Choroid plexus epithelial cell (primary cell): ENCODE data around the gene NMNAT1.
"Not testable (repeated sequence)": the region's sequence is repeated elsewhere in the genome, so short reads cannot be mapped to it uniquely, and the experiment has no call there.

Source experiments
- DNase-seq: peaks from one replicate; pipeline ENCODE4 v3.0.0-alpha.2; 2010; ENCODE audit warnings: low read depth
- H3K4me3 ChIP-seq: 2 replicates; pipeline ENCODE4 v1.5.1; 2011; ENCODE audit warnings: low read depth, mild to moderate bottlenecking, control low read depth, low read length, moderate library complexity
- TF ChIP-seq, protein P1 (sequence below): conservative IDR thresholded peaks from 2 replicates; pipeline ENCODE4 v1.5.1; 2011; ENCODE audit warnings: low read depth, mild to moderate bottlenecking, control low read depth, inconsistent platforms, low read length, moderate library complexity

NMNAT1 gene

DNA sequence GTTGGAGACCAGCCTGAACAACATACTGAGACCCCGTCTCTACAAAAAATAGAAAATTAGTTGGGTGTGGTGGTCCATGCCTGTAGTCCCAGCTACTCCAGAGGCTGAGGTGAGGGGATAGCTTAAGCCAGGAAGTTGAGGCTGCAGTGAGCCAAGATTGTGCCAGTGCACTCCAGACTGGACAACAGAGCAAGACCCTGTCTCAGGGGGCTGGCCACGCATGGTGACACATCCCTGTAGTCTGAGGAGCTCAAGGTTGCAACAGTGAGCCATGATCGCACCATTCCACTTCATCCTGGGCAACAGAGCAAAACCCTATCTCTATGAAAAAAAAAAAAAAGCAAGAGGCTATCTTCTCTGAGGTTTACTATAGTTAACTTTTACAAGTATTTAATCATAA is 76.8 kb downstream of the NMNAT1 start:
- DNase-seq, result no peak
- no peak overlapping the region for H3K4me3 ChIP-seq
- TF ChIP-seq, protein P1, sequence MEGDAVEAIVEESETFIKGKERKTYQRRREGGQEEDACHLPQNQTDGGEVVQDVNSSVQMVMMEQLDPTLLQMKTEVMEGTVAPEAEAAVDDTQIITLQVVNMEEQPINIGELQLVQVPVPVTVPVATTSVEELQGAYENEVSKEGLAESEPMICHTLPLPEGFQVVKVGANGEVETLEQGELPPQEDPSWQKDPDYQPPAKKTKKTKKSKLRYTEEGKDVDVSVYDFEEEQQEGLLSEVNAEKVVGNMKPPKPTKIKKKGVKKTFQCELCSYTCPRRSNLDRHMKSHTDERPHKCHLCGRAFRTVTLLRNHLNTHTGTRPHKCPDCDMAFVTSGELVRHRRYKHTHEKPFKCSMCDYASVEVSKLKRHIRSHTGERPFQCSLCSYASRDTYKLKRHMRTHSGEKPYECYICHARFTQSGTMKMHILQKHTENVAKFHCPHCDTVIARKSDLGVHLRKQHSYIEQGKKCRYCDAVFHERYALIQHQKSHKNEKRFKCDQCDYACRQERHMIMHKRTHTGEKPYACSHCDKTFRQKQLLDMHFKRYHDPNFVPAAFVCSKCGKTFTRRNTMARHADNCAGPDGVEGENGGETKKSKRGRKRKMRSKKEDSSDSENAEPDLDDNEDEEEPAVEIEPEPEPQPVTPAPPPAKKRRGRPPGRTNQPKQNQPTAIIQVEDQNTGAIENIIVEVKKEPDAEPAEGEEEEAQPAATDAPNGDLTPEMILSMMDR, result no peak

DNA sequence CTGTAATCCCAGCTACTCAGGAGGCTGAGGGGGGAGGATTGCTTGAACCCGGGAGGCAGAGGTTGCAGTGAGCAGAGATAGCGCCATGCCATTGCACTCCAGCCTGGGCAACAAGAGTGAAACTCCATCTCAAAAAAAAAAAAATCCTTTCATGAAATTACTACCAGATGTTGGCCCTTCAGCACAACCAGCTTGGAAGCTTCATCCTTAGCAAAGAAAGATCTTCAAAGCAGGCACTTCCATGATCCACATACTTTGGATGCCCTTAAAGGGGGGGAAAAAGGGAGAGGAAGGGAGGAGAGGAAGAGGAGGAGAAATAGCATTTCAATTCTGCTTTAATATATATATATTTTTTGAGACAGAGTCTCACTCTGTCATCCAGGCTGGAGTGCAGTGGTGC is 77.4 kb downstream of the NMNAT1 start:
- not testable (repeated sequence) for H3K4me3 ChIP-seq, DNase-seq

DNA sequence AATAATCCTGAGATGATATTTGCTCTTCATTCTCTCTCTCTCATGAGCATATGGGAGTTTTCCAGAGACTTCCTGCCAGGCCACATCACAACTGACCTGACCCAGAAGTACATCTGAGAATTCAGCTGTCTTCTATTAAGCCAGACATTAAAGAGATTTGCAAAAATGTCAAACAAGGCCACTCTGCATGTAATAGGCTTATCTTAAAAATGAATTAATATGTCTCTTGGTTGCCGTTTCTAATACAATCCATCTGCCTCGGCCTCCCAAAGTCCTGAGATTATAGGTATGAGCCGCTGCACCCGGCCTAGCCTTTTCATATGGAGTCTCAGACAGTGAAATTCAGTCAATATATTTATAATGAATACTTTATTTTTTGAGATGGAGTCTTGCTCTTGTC is 78.7 kb downstream of the NMNAT1 start:
- DNase-seq, H3K4me3 ChIP-seq: not testable (repeated sequence)

DNA sequence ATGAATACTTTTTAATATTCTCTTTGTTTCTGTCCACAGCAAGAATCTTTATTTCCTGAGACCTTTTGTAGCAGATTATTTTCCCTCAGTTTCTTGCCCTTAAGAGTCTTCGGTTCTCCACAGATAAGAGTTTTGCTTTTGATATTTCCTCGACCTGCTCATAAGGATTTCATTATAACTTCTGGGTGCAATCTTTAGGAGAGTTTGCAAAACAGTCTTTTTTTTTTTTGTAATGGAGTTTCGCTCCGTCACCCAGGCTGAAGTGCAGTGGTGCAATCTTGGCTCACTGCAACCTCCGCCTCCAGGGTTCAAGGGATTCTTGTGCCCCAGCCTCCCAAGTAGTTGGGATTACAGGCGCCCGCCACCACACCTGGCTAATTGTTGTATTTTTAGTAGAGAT is 79.4 kb downstream of the NMNAT1 start:
- TF ChIP-seq, protein P1, result no peak
- no peak overlapping the region for H3K4me3 ChIP-seq
- DNase-seq, result no peak

DNA sequence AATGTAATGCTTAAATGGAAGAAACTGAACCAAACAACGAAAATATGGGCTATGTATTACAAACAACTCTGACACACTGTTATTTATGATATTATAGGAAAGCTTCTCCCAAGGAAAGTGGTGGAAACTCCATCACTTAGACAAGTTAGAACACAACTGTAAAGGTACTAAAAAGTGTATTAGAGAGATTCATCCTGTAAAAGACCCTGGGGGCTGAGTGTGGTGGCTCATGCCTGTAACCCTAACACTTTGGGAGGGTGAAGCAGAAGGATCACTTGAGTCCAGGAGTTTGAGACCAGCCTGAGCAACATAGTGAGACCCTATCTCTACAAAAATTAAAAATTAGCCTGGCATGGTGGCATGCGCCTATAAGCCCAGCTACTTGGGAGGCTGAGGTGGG is 82.1 kb downstream of the NMNAT1 start:
- DNase-seq, result no peak
- H3K4me3 ChIP-seq, result no peak overlapping the region
- TF ChIP-seq, protein P1, result no peak

DNA sequence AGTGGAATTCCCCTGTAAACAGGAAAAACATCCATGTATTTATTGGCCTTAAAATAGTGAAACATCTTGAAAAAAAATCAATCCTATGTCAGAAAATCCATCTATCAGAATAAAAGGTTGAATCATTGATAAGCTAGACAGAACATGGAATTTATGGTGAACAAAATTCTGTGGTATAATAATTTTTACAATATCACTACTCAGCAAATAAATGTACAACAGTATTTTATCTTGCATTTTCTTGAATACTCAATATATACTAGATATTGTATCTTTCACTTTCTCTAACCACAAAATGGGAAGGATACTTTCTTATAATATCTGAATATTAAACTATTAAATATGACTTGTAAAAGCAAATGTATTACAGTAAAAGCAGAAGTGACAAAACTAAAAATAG is 83.8 kb downstream of the NMNAT1 start:
- H3K4me3 ChIP-seq, result no peak overlapping the region
- TF ChIP-seq, protein P1, result no peak
- DNase-seq, result no peak

DNA sequence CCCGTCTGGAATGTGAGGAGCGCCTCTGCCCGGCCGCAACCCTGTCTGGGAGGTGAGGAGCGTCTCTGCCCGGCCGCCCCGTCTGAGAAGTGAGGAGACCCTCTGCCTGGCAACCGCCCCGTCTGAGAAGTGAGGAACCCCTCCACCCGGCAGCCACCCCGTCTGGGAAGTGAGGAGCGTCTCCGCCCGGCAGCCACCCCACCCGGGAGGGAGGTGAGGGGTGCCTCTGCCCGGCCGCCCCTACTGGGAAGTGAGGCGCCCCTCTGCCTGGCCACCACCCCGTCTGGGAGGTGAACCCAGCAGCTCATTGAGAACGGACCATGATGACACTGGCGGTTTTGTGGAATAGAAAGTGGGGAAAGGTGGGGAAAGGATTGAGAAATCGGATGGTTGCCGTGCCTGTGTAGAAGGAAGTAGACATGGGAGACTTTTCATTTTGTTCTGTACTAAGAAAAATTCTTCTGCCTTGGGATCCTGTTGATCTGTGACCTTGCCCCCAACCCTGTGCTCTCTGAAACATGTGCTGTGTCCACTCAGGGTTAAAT is 85.8 kb downstream of the NMNAT1 start:
- DNase-seq, H3K4me3 ChIP-seq: not testable (repeated sequence)

DNA sequence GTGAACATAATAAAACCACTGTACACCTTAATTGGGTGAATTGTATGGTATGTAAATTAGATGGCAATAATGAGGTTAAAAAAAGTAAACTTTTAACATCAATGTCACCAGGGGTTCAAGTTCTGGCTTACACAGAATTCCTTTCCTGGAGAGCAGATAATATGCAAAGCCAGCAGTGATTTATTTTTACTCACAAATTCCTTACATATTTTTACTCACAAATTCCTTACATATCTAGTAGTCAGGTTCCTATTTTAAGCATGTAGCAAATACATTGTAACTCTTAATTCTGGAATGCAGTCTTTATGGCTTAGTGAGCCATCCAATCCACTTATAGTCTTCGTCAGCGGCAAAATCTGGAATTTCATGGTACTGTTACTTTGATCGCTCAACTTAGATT is 88.2 kb downstream of the NMNAT1 start:
- no peak overlapping the region for H3K4me3 ChIP-seq
- peak; percentile 67 for DNase-seq
- TF ChIP-seq, protein P1, result no peak

DNA sequence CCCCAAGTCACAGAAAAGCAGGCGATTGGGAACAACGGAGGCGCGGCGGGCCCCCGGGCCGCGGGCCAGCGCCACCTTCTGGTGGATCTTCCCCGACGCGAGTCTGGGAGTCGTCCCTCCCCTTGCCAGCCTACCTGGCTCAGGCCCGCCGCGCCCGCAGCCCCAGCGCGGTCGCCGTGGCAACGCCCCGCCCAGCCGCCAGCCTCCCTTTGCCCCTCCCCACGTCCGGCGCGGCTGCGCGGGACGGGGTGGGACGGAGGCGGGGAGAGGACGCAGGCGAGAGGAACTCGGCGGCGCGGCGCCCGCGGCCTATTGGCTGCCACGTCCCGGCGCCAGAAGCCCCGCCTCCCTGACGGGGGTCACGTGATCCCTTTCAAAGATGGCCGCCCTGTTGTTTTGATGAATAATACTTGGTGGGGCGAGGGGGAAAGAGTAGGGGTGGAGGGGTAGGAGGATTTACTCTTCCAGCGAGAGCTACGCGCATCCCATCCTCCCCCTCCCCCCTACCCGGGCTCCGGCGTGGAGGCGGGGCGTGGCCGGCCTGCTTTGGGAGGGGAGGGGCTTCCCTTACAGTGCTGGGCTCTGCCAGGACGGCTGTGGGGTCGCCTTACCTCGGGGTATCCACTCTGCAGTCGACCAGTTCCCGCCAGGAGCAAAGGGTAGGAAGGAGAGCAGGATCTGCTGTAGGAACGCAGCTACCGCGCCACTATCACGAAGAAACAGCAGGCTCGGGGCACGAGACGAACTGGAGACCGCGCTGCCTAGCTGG is 89.5 kb downstream of the NMNAT1 start, which contains the start of gene UBE4B:
UBE4B (plus strand) TSS at position 369 of the 769 bp plus-strand sequence. CDS start 713 bp downstream, outside the sequence.
- H3K4me3 ChIP-seq, result peak within 1 kb of the TSS; percentile 98
- TF ChIP-seq, protein P1, result peak; percentile 69
- DNase-seq, result peak; percentile 98
